K562 (cell line): ENCODE measurements around the gene SPIRE1. TPM values are rescaled to one million over a fixed set of nuclear protein-coding genes. Genes with fewer than 3 reads are reported as not detected.

Experiments used
- ATAC-seq: fragments of 200-7000 bp; cut with Tn5 transposase; 3 replicates; pipeline ENCODE4 v1.9.1; 2020; ENCODE audit warnings: moderate library complexity
- BruUV-seq: library from RNA; stranded (reverse); fragments of 400-500 nt; replicated peaks from 2 replicates; lab custom pipeline; 2021; lab: Mats Ljungman, UMichigan
- CTCF ChIA-PET: fragments of 300-600 bp; formaldehyde crosslinking; extraction: SDS; loops from one replicate; lab custom pipeline; 2021; ENCODE audit warnings: low intra/inter-chr PET ratio; lab: Yijun Ruan, JAX
- POLR2A ChIA-PET: fragments of 300-600, 350-650 bp; sonication (Branson Sonifier 250); formaldehyde crosslinking; extraction: SDS; loops from one replicate; lab custom pipeline; 2021; ENCODE audit warnings: antibody characterized with exemption, inconsistent platforms; lab: Yijun Ruan, JAX
- DNase-seq, 4 experiments: peaks; one replicate each; pipeline versions ENCODE4 v3.0.0 to v3.0.0-alpha.2; 2011 to 2018; ENCODE audit warnings: low spot score in 3 of 4, mixed read lengths in 3 of 4; ENCODE audit errors: extremely low read depth in 1 of 4
- FAIRE-seq: peaks from 2 replicates; lab custom pipeline; 2011; peaks lifted over from hg19 to GRCh38; lab: Jason Lieb, UNC
- H2AFZ ChIP-seq: 2 replicates; pipeline ENCODE4 v1.6.0; 2011; ENCODE audit warnings: low read depth, low read length, control low read depth, inconsistent platforms
- H3K27ac ChIP-seq: fragments of 200-600 bp; 3 replicates; pipeline ENCODE4 v1.8.0; 2011; ENCODE audit warnings: low read depth, mild to moderate bottlenecking, control low read depth, inconsistent platforms, low read length, moderate library complexity, mixed read lengths; ENCODE audit errors: extremely low read depth
- H3K27me3 ChIP-seq, 2 experiments: fragments of 300-600 bp in 1 of 2; 2 replicates in 1 of 2; 3 replicates in 1 of 2; pipeline versions ENCODE4 v1.6.0 to v1.8.0; 2011; ENCODE audit warnings: inconsistent platforms in 2 of 2, low read length in 2 of 2, mild to moderate bottlenecking in 1 of 2, mixed read lengths in 1 of 2, moderate library complexity in 1 of 2; ENCODE audit not compliant: control insufficient read depth in 2 of 2, insufficient read depth in 2 of 2
- H3K36me3 ChIP-seq: fragments of 300-600 bp; 3 replicates; pipeline ENCODE4 v1.8.0; 2011; ENCODE audit warnings: mild to moderate bottlenecking, low read length, inconsistent platforms; ENCODE audit not compliant: control insufficient read depth, insufficient read depth
- H3K4me1 ChIP-seq, 2 experiments: fragments of 200-600 bp in 1 of 2; replicated peaks in 1 of 2; 2 replicates in 1 of 2; 3 replicates in 1 of 2; pipeline versions ENCODE4 v1.5.1 to v1.8.0; 2011; ENCODE audit warnings: inconsistent platforms in 2 of 2, low read length in 2 of 2, mild to moderate bottlenecking in 1 of 2, mixed read lengths in 1 of 2, moderate library complexity in 1 of 2; ENCODE audit not compliant: control insufficient read depth in 2 of 2, insufficient read depth in 2 of 2
- H3K4me2 ChIP-seq: 2 replicates; pipeline ENCODE4 v1.6.1; 2011; ENCODE audit warnings: low read length, control low read depth, inconsistent platforms, mixed read lengths; ENCODE audit not compliant: insufficient read depth
- H3K4me3 ChIP-seq: fragments of 200-600 bp; sonication (generic), shearing (Covaris generic); 2 replicates; pipeline ENCODE4 v1.5.1; 2016; ENCODE audit warnings: control low read depth, inconsistent platforms
- H3K79me2 ChIP-seq: fragments of 200-600 bp; 3 replicates; pipeline ENCODE4 v1.8.0; 2011; ENCODE audit warnings: low read length, inconsistent platforms; ENCODE audit not compliant: control insufficient read depth, insufficient read depth
- H3K9ac ChIP-seq, 2 experiments: 2 replicates each; pipeline versions ENCODE4 v1.6.0 to v1.6.1; 2011; ENCODE audit warnings: low read depth in 2 of 2, low read length in 2 of 2, control low read depth in 1 of 2, inconsistent platforms in 1 of 2, mild to moderate bottlenecking in 1 of 2, mixed read lengths in 1 of 2; ENCODE audit not compliant: insufficient read depth in 1 of 2
- H3K9me1 ChIP-seq: one replicate; pipeline ENCODE4 v1.6.0; 2011; ENCODE audit warnings: inconsistent platforms, mild to moderate bottlenecking, low read length, moderate library complexity; ENCODE audit not compliant: control insufficient read depth, insufficient read depth
- H3K9me3 ChIP-seq: replicated peaks from 2 replicates; pipeline ENCODE4 v1.5.1; 2011; ENCODE audit warnings: low read depth, low read length, inconsistent platforms; ENCODE audit not compliant: control insufficient read depth, insufficient read depth
- H4K20me1 ChIP-seq: replicated peaks from 2 replicates; pipeline ENCODE4 v1.6.1; 2011; ENCODE audit warnings: low read length, inconsistent platforms, mixed read lengths; ENCODE audit not compliant: control insufficient read depth, insufficient read depth
- CEBPG ChIP-seq, 3 experiments: fragments of 200-800 bp in 1 of 3; sonication (Bioruptor generic) in 1 of 3; sonication (generic) in 1 of 3; formaldehyde crosslinking in 1 of 3; IDR thresholded peaks in 2 of 3; conservative IDR thresholded peaks in 1 of 3; 2 replicates each; pipeline versions ENCODE4 v1.6.1 to v1.8.0; 2016 to 2022; ENCODE audit warnings: missing compliant biosample characterization in 2 of 3, missing genetic modification characterization in 2 of 3, mild to moderate bottlenecking in 1 of 3, missing genetic modification reagents in 1 of 3
- GTF2E2 ChIP-seq: fragments of 200-800 bp; sonication (Bioruptor generic); IDR thresholded peaks from 2 replicates; pipeline ENCODE4 v1.6.1; 2016; ENCODE audit warnings: missing genetic modification characterization, missing compliant biosample characterization
- PRMT5 ChIP-seq: sonication (generic); formaldehyde crosslinking; IDR thresholded peaks from 2 replicates; pipeline ENCODE4 v1.5.0; 2020; ENCODE audit warnings: missing genetic modification reagents
- RFX5 ChIP-seq: IDR thresholded peaks from 2 replicates; pipeline ENCODE4 v1.6.1; 2011; ENCODE audit warnings: low read depth, mild to moderate bottlenecking, improper control_type of control experiment, low read length
- SMARCB1 ChIP-seq: IDR thresholded peaks from 2 replicates; pipeline ENCODE4 v1.6.1; 2011; ENCODE audit warnings: improper control_type of control experiment, low read depth; ENCODE audit not compliant: insufficient read length
- TARDBP ChIP-seq: fragments of 450-650 bp; IDR thresholded peaks from 2 replicates; pipeline ENCODE4 v1.6.1; 2016
- ZNF41 ChIP-seq: fragments of 250-450 bp; sonication (Bioruptor Pico); conservative IDR thresholded peaks from 2 replicates; pipeline ENCODE4 v1.4.0; 2020; ENCODE audit warnings: mild to moderate bottlenecking
- ZNF583 ChIP-seq: fragments of 250-450 bp; sonication (Bioruptor Pico); IDR thresholded peaks from 2 replicates; pipeline ENCODE4 v1.4.0; 2020
- WGBS: fragments of 100-300 bp; shearing (Covaris generic); methylation state at CpG from one replicate; pipeline ENCODE4 v1.1.6; 2016; ENCODE audit warnings: low coverage, mixed read lengths; ENCODE audit not compliant: insufficient coverage; ENCODE audit errors: missing lambda C conversion rate; 5-methylcytosine and 5-hydroxymethylcytosine counted together
- in situ Hi-C: fragments of 300-500 bp; cut with MboI; formaldehyde crosslinking; loops from 4 replicates; pipeline ENCODE4 v1.15.0; 2018; ENCODE audit warnings: inconsistent platforms, mixed read lengths
- intact Hi-C: fragments of 100-400 bp; cut with micrococcal nuclease; formaldehyde crosslinking; loops from 2 replicates; pipeline ENCODE4 v1.14.2; 2022
- polyA plus RNA-seq, 8 experiments: library from polyadenylated mRNA; depleted of rRNA in 4 of 8; stranded (reverse) in 5 of 8; unstranded in 3 of 8; fragments of >200 nt; fragmentation: Nextera tagmentation in 2 of 8; fragmentation: Illumina TruSeq in 1 of 8; extraction: Ambion mirVana in 2 of 8; extraction: Trizol in 1 of 8; gene quantifications; 2 replicates each; pipeline versions ENCODE4 v1.2.1 to v1.2.3, GENCODE V29; 2011 to 2014; ENCODE audit warnings: inconsistent platforms in 1 of 8, missing spikeins in 1 of 8
- total RNA-seq, 7 experiments: library from RNA; depleted of rRNA in 6 of 7; stranded (reverse); fragments of >200 nt in 6 of 7; fragmentation: Illumina TruSeq in 2 of 7; extraction: Trizol in 2 of 7; gene quantifications; 2 replicates each; pipeline versions ENCODE4 v1.2.1 to v1.2.3, GENCODE V29; 2011 to 2021; ENCODE audit warnings: low replicate concordance in 1 of 7
- TF ChIP-seq, protein P1 (sequence below): fragments of 150-350 bp; IDR thresholded peaks from 2 replicates; pipeline ENCODE4 v1.6.1; 2014; ENCODE audit warnings: low read depth, mild to moderate bottlenecking, low read length, borderline replicate concordance

The SPIRE1 gene
- total and polyA plus RNA-seq, 9 of the 15 experiments (the other 6 are each of a cell fraction or from before 2014, with no cell fraction given): 2.9 to 14.0 (median 10.2) TPM

DNA sequence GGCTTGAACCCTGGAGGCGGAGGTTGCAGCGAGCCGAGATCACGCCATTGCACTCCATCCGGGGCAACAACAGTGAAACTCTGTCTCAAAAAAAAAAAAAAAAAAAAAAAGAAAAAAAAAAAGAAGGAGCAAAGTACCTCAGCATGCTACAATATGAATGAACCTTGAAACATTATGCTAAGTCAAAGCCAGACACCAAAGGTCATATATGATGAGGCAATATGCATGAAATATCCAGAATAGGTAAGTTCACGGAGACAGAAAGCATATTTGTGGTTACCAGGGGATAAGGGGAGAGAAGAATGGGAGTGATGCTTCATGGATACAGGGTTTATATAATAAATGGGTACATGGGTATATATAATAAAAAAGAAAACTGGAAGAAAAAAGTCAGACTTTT is 156.9 kb downstream of the SPIRE1 start:
- H4K20me1 ChIP-seq: no peaks in the 10 kb centered on the region; the same call in 1 of the 2 replicates
- CTCF ChIA-PET: no interaction called here
- TF ChIP-seq ZNF41 (CRISPR knock-in tag) (no peak), SMARCB1 (no peak), ZNF583 (CRISPR knock-in tag) (no peak), TARDBP (no peak), CEBPG (CRISPR knock-in tag; IDR thresholded peaks at IDR 0.05) (no peak), CEBPG (tag; conservative IDR thresholded peaks at IDR 0.05 in 1 of 2, IDR thresholded peaks at IDR 0.05 in 1 of 2) (peak in 1 of 2 experiments; percentile 45; a peak in 1 of 4 replicates)
- no peak for FAIRE-seq
- no peaks in the 10 kb centered on the region for H3K27me3 ChIP-seq
- no peak for ATAC-seq
- H2AFZ ChIP-seq: no peak overlapping the region
- no peaks in the 10 kb centered on the region for H3K79me2 ChIP-seq
- BruUV-seq: no TSS peak
- no peak overlapping the region for H3K4me3 ChIP-seq
- POLR2A ChIA-PET: interaction anchor here (1.5 kb wide), 1 partner anchor 10 kb away, joined by 5 read pairs; no protein-coding TSS in a partner anchor
- H3K4me2 ChIP-seq: no peak overlapping the region
- DNase-seq: no peak
- no peaks in the 10 kb centered on the region for H3K4me1 ChIP-seq
- H3K9me3 ChIP-seq: no peaks in the 10 kb centered on the region
- H3K9ac ChIP-seq: no peak overlapping the region
- WGBS: 86% methylated on average over 3 of the region's 6 CpGs
- H3K9me1 ChIP-seq: no peaks in the 10 kb centered on the region
- intact Hi-C loops: no loop called here
- in situ Hi-C loops: no loop called here
- no peaks in the 10 kb centered on the region for H3K36me3 ChIP-seq
- no peak overlapping the region for H3K27ac ChIP-seq

DNA sequence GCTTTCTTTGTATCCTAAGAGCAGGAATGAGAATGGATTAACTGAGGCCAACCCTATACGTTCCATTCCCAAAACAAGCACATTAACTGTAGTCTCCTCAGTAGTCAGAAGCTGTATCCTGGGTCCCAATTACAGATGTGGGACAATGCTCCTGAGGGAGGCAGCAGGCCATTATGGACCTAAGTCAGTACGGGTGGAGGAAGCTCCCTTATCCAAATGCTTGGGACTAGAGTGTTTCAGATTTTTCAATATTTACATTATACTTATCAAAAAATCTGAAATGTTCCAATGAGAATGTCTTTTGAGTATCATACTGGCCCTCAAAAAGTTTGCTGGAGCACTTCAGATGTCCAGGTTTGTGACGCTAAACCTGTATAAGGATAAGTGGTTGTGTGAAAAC is 160.1 kb downstream of the SPIRE1 start:
- intact Hi-C loops (no loop called here), in situ Hi-C loops (no loop called here)
- Histone ChIP-seq H3K9ac (no peak overlapping the region), H3K4me1 (peaks cover 0 to 3% of the 10 kb centered on the region in 2 experiments; a peak in 2 of 5 replicates), H3K36me3 (peaks cover under 1% of the 10 kb centered on the region; the same call in 1 of the 3 replicates), H3K4me2 (no peak overlapping the region), H2AFZ (no peak overlapping the region), H3K27ac (no peak overlapping the region), H4K20me1 (no peaks in the 10 kb centered on the region), H3K9me3 (no peaks in the 10 kb centered on the region), H3K79me2 (no peaks in the 10 kb centered on the region), H3K9me1 (no peaks in the 10 kb centered on the region), H3K4me3 (no peak overlapping the region), H3K27me3 (no peaks in the 10 kb centered on the region)
- POLR2A ChIA-PET: interaction anchor here (0.9 to 1.1 kb wide), 2 partner anchors 16 to 37 kb away, joined by 4 to 8 read pairs; no protein-coding TSS in a partner anchor
- TF ChIP-seq, protein P1, sequence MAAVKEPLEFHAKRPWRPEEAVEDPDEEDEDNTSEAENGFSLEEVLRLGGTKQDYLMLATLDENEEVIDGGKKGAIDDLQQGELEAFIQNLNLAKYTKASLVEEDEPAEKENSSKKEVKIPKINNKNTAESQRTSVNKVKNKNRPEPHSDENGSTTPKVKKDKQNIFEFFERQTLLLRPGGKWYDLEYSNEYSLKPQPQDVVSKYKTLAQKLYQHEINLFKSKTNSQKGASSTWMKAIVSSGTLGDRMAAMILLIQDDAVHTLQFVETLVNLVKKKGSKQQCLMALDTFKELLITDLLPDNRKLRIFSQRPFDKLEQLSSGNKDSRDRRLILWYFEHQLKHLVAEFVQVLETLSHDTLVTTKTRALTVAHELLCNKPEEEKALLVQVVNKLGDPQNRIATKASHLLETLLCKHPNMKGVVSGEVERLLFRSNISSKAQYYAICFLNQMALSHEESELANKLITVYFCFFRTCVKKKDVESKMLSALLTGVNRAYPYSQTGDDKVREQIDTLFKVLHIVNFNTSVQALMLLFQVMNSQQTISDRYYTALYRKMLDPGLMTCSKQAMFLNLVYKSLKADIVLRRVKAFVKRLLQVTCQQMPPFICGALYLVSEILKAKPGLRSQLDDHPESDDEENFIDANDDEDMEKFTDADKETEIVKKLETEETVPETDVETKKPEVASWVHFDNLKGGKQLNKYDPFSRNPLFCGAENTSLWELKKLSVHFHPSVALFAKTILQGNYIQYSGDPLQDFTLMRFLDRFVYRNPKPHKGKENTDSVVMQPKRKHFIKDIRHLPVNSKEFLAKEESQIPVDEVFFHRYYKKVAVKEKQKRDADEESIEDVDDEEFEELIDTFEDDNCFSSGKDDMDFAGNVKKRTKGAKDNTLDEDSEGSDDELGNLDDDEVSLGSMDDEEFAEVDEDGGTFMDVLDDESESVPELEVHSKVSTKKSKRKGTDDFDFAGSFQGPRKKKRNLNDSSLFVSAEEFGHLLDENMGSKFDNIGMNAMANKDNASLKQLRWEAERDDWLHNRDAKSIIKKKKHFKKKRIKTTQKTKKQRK: no peak
- TF ChIP-seq PRMT5 (no peak), RFX5 (no peak), GTF2E2 (tag) (no peak)
- no peak for DNase-seq
- peak; percentile 23 for FAIRE-seq
- 71% methylated on average over 3 of the region's 3 CpGs for WGBS
- ATAC-seq: no peak
- BruUV-seq: no TSS peak
- CTCF ChIA-PET: no interaction called here
